Erythroblast (primary cell): ENCODE data around the gene ADSL.

Source experiments
- GATA1 ChIP-seq: IDR thresholded peaks from 2 replicates; pipeline ENCODE4 v1.6.1; 2011; ENCODE audit warnings: low read depth, mild to moderate bottlenecking, control low read depth, low read length, moderate library complexity
- POLR2A ChIP-seq: IDR thresholded peaks from 2 replicates; pipeline ENCODE4 v1.6.1; 2011; ENCODE audit warnings: mild to moderate bottlenecking, low read length

- no peak for TF ChIP-seq POLR2A
- TF ChIP-seq GATA1: no peak
Measured at GRCh38 chr22:40416636-40417035, 70.3 kb downstream of the ADSL start.
